Mesodermal cell (in vitro differentiated cells): Measurements from ENCODE around the gene KAT6B.
"Not testable (repeated sequence)": the region's sequence is repeated elsewhere in the genome, so short reads cannot be mapped to it uniquely, and the experiment has no call there.

ENCODE experiments used
- H3K27ac ChIP-seq: 2 replicates; pipeline ENCODE4 v1.7.0; 2013; ENCODE audit warnings: mild to moderate bottlenecking, low read depth, low read length, moderate library complexity; ENCODE audit not compliant: severe bottlenecking
- H3K36me3 ChIP-seq: 2 replicates; pipeline ENCODE4 v1.7.1; 2013; ENCODE audit warnings: mild to moderate bottlenecking, low read length, moderate library complexity; ENCODE audit not compliant: control insufficient read depth, insufficient read depth
- H3K4me1 ChIP-seq: one replicate; pipeline ENCODE4 v1.7.1; 2013; ENCODE audit warnings: mild to moderate bottlenecking, low read length; ENCODE audit not compliant: insufficient read depth, control insufficient read depth, poor library complexity, severe bottlenecking
- H3K4me3 ChIP-seq: 2 replicates; pipeline ENCODE4 v1.7.0; 2013; ENCODE audit warnings: low read length, control low read depth, mild to moderate bottlenecking; ENCODE audit not compliant: insufficient read depth, poor library complexity, severe bottlenecking; ENCODE audit errors: extremely low read depth
- H3K9me3 ChIP-seq: 2 replicates; pipeline ENCODE4 v1.7.1; 2013; ENCODE audit warnings: mild to moderate bottlenecking, low read length, moderate library complexity; ENCODE audit not compliant: control insufficient read depth
- WGBS, 2 experiments: methylation state at CpG; one replicate each; pipeline ENCODE4 v1.1.5; 2013; ENCODE audit warnings: missing lambda C conversion rate in 2 of 2; ENCODE audit not compliant: insufficient coverage in 2 of 2; 5-methylcytosine and 5-hydroxymethylcytosine counted together

The KAT6B gene

GRCh38 chr10:74889662-74889998 is 63.2 kb downstream of the KAT6B start:
- H3K36me3 ChIP-seq, result no peaks in the 10 kb centered on the region
- H3K4me1 ChIP-seq, result no peaks in the 10 kb centered on the region
- H3K27ac ChIP-seq, result no peak overlapping the region
- H3K4me3 ChIP-seq, result no peak overlapping the region
- H3K9me3 ChIP-seq, result no peaks in the 10 kb centered on the region

DNA sequence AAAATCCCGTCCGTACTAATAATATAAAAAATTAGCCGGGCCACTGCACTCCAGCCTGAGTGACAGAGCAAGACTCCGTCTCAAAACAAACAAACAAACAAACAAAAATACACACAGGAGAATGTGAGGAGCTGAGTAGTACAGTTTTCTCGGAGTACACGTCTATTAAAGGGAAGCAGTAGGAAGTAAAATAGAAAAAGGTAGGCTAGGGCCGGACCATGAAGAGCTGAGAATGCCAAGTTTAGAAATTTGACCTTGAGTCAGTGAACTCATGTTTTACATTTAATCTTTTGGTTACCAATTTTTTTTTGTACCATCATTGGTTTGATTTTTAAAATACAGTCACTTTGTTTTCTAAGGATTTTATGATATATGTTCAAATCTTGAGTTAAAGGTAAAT is 64.1 kb downstream of the KAT6B start:
- 97 to 100% methylated on average over 1 to 4 of the region's 7 CpGs for WGBS, 2 experiments
- Histone ChIP-seq H3K9me3 (no peaks in the 10 kb centered on the region), H3K4me3 (no peak overlapping the region), H3K4me1 (no peaks in the 10 kb centered on the region), H3K27ac (no peak overlapping the region), H3K36me3 (no peaks in the 10 kb centered on the region)

DNA sequence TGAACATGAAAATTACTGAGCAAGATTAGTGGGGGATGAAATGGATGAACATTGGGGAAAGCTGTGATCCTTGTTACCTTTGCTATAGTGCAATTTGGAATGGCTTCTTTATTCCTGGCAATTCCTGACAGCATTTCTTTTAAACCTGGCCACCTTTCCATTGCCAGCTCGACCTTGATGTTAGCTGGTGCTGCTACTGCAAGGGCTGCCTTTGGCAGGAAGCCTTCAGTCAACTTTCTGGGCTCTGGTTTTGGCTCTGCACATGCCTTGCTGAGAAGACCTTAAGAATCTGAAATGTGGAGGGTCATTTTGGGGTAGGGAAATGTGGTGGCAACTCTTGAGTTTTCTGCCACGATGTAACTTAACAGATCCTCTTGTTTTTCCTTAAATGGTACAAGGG is 64.7 kb downstream of the KAT6B start:
- 50 to 80% methylated on average over 1 of the region's 2 CpGs for WGBS, 2 experiments
- Histone ChIP-seq H3K9me3 (no peaks in the 10 kb centered on the region), H3K4me3 (no peak overlapping the region), H3K36me3 (no peaks in the 10 kb centered on the region), H3K4me1 (no peaks in the 10 kb centered on the region), H3K27ac (no peak overlapping the region)

- H3K4me3 ChIP-seq, result no peak overlapping the region
- H3K27ac ChIP-seq, result no peak overlapping the region
- no peaks in the 10 kb centered on the region for H3K9me3 ChIP-seq
- no peaks in the 10 kb centered on the region for H3K36me3 ChIP-seq
- no peaks in the 10 kb centered on the region for H3K4me1 ChIP-seq
- WGBS, 2 experiments, result 94 to 100% methylated on average over 2 to 4 of the region's 4 CpGs
Measured at GRCh38 chr10:74892839-74893238, 66.4 kb downstream of the KAT6B start.

DNA sequence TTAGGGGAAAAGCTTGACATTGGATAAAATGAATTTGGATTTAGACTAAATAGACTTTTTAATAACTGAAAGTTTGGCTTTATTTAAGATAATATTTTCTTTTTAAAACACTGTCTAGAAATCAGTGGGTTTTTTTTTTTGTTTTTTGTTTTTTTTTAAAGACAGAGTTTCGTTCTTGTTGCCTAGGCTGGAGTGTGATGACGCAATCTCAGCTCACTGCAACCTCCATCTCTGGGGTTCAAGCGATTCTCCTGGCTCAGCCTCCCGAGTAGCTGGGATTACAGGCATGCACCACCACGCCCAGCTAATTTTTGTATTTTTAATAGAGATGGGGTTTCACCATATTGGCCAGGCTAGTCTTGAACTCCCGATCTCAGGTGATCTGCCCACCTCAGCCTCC is 66.9 kb downstream of the KAT6B start:
- H3K4me3 ChIP-seq, H3K9me3 ChIP-seq, H3K36me3 ChIP-seq, H3K27ac ChIP-seq, H3K4me1 ChIP-seq: not testable (repeated sequence)
- 95 to 100% methylated on average over 3 to 5 of the region's 6 CpGs for WGBS, 2 experiments

- Histone ChIP-seq H3K27ac (no peak overlapping the region), H3K9me3 (no peaks in the 10 kb centered on the region), H3K4me1 (no peaks in the 10 kb centered on the region), H3K4me3 (no peak overlapping the region), H3K36me3 (no peaks in the 10 kb centered on the region)
- WGBS, 2 experiments, result 89 to 100% methylated on average over 4 of the region's 5 CpGs
Measured at GRCh38 chr10:74896788-74897527, 70.6 kb downstream of the KAT6B start.

- Histone ChIP-seq H3K36me3 (no peaks in the 10 kb centered on the region), H3K9me3 (no peaks in the 10 kb centered on the region), H3K4me3 (no peak overlapping the region), H3K27ac (no peak overlapping the region), H3K4me1 (no peaks in the 10 kb centered on the region)
- no CpG with 5 or more reads among the region's 4 CpGs for WGBS, 2 experiments
Measured at GRCh38 chr10:74898201-74898976, 72.0 kb downstream of the KAT6B start.

DNA sequence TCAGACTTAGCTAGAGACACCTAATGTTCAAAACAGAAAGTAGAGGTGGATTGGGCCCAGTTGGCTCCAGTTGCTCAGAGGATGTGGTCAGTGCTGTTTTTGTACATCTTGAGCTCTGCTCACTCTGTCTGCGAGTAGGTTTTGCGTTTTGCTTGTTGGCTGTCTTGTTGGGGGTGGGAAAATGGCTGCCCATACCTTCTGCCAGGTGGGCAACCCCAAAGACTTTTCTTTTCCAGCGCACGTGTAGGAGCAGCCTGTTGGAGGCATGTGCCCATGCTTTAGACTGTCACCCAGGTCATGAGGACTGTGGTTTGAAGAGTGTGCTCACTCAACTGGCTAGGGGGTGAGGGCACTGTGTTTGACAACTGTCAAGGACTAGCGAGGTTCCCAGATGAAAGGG is 73.9 kb downstream of the KAT6B start:
- H3K4me1 ChIP-seq, result no peaks in the 10 kb centered on the region
- no peak overlapping the region for H3K27ac ChIP-seq
- no peaks in the 10 kb centered on the region for H3K9me3 ChIP-seq
- no peak overlapping the region for H3K4me3 ChIP-seq
- 100% methylated on average over 2 to 4 of the region's 5 CpGs for WGBS, 2 experiments
- no peaks in the 10 kb centered on the region for H3K36me3 ChIP-seq

DNA sequence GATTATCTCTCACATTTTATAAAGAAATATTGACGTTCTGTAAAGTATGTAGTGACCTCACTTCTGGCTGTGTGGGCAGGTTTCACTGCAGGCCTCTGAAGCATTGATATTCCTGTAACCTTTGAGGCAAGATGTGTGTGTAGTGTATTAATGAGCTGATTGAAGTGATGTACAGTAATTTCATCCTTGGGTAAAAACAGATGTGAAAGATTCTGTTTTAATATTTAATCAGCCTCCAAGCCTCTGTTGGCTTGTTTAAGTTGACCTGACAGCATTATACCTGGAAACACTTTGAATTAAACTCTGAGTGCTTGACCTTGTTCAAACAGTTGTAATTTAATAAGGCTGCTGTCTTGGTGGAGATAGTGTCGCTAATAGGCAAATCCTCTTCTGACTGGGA is 74.9 kb downstream of the KAT6B start:
- H3K27ac ChIP-seq, result no peak overlapping the region
- H3K9me3 ChIP-seq, result no peaks in the 10 kb centered on the region
- 100% methylated on average over 1 of the region's 2 CpGs for WGBS, 2 experiments
- no peaks in the 10 kb centered on the region for H3K36me3 ChIP-seq
- H3K4me1 ChIP-seq, result no peaks in the 10 kb centered on the region
- H3K4me3 ChIP-seq, result no peak overlapping the region

DNA sequence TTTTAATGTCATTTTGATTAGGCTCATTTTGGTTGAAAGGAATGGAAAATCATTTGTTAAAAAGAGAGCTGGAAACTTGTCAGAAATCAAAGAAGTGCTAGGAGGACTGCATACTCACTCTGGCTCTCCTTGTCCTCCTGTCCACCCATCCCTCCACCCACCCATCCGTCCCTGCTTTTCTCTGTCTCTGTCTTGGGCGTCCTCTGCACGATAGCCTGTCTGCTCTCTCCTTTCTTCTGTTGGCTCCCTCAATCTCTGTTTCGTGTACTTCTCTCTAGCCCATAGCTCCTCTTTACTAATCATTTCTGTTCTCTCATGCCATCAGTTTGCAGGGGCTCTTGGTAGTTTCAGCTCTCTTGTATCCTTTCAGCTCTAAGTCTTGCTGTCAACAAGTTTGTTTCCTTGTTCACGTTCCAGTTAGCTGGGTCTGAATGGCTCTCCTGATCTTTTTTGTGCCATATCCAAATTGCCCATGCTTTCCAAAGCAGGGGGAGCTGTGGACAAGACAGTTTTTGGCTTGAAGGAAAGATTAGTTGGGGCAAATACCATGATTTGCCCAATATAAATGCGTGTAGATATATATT is 75.6 kb downstream of the KAT6B start:
- H3K9me3 ChIP-seq, result no peaks in the 10 kb centered on the region
- no peak overlapping the region for H3K27ac ChIP-seq
- H3K36me3 ChIP-seq, result no peaks in the 10 kb centered on the region
- 74 to 87% methylated on average over 5 of the region's 6 CpGs for WGBS, 2 experiments
- H3K4me1 ChIP-seq, result no peaks in the 10 kb centered on the region
- H3K4me3 ChIP-seq, result no peak overlapping the region

- no peak overlapping the region for H3K27ac ChIP-seq
- H3K4me1 ChIP-seq, result no peaks in the 10 kb centered on the region
- H3K36me3 ChIP-seq, result no peaks in the 10 kb centered on the region
- no peak overlapping the region for H3K4me3 ChIP-seq
- H3K9me3 ChIP-seq, result no peaks in the 10 kb centered on the region
- 94 to 96% methylated on average over 3 of the region's 3 CpGs for WGBS, 2 experiments
Measured at GRCh38 chr10:74903491-74903890, 77.1 kb downstream of the KAT6B start.
